Measurements from ENCODE around the gene CD247.

CD247 gene

DNA sequence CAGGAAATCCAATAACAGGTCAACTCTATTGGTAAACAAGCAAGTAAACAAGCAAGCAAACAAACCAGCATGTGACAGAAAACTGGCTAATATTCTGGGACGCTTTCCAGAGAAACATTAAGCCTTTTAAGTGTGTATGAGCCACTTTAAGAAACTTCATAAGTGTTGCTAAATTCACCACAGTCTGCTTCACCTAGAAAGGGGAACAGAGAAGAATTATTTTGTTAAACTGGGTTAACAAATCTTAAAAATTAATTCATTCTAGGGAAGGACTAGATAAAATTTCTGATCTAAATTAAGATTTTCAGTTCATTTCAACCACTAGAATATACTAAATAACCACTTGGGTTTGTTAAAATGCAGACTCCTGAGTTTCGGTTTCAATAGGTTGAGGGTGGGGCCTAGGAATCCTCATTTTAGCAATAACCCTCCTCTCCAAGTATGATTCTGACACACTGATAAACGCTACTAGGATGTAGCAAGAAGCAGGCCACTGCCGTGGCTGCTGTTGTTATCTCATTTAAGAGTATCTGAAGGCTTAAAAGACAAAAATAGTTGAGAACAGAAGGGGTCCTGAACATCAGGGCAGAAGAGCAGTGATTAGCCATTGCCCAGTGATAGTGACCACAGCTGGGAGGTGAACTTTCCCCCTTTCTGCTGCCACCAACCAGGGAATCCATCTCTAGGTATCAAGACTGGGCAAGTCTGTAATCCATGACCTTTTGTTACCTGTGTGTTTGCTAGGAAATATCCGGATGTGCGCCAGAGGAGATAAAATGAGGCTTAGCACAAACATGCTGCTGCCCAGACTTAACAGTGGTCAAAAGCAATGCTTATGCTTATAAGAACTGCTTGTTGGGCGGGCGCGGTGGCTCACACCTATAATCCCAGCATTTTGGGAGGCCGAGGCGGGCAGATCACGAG is 24.0 kb upstream of the CD247 start:
- no peak for DNase-seq (ENCODE audit: low spot score)

- no peak for DNase-seq (ENCODE audit: low spot score)
Measured at GRCh38 chr1:167541610-167542009, 23.3 kb upstream of the CD247 start.

- no peak for DNase-seq (ENCODE audit: low spot score)
Measured at GRCh38 chr1:167541003-167541402, 22.7 kb upstream of the CD247 start.

DNA sequence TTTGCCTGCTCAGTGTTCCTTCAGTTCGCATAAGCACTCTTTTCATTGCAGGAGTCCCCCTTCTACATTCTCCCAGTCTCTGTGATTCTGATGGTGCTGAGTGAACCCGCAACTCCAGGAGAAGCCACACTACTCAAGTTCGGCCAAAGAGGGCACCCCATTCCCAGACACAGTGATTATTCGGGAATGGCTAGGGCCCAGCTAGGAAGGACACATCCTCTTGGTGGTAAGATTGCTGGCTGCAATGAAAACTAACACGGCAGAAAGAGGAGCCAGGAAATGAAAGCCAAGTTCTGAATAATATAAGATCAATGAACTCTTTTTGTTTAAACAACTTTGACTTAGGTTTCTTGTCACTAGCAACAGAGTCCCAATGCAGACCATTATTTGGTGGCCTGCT is 20.3 kb upstream of the CD247 start:
- no peak for DNase-seq (ENCODE audit: low spot score)

DNA sequence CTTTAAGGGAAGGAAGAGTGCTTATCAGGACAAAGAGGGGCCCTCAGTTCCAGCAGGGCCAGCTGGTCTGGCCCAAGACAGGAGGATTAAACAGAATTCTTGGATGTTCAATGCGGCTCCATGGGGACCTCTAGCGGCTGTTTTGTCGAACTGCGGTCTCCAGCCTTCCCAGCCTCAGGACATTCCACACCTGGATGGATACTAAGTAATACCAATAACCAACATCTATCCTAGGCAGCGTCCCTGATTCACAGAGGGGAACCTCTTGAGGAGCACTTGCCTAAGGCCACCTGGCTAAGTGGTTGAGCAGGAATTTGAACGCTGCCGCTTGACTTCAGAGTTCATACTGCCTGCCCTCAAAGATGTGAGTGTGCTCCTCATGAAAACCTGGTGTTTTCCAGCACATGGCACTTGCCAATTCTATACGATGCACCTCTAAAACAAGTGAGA is 15.5 kb upstream of the CD247 start:
- DNase-seq (ENCODE audit: low spot score), result peak; percentile 85

DNA sequence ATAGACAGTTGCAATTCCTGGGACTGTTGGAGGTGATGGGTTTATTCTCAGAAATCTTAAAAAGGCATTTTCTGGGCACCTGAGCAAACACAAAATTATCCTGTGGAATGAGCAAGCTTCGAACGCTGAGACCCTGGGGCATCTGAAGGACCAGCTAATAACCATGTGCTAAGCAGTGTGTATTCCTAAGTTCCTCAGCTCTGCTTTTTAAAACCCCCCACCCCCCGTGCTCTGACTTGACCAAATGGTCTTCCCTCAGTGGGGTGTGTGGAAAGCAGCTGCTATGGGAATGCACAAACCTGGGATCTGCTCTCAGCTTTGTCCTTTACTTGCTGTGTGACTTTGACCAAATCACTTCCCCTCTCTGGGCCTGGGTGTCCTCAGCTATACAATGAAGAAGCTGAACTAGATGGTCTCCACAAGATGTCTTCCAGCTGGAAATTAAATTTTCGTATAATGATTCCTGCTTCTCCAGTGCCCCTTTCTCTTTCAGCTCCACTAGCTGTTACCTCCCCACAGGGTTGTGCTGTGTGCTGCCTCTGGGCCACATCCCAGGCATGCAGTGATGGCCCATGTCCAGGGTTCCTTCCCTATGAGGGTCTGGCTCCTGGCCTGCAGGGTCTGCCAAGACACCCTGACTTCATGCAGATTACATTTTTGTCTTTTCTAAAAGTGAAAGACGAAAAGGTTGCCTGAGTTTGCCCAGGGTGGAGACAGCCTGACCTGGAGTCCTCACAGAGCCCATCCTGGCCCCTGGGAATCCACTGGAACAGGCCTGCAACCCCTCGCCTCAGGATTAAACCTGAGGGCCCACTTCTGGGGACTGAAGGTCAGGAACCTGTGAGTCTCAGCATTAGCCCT is 14.9 kb upstream of the CD247 start:
- DNase-seq (ENCODE audit: low spot score), result no peak

DNA sequence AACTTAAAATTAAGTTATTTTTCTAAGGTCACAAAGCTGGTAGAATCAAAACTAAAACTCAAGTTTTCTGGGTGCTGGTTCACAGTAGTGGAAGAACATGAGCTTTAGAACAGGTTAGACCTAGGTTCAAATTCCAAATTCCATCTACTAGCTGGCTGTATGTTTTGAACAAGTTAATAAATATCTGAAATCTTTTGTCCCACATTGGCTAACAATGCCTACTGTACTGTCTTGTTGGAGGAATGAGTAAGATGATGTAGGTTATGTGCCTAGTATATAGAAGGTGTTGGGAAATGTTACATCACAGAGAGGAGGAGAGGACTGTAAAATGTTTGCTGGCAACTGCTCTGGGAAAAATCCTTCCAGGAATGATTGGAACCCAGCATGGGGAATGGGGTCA is 14.0 kb upstream of the CD247 start:
- no peak for DNase-seq (ENCODE audit: low spot score)

- no peak for DNase-seq (ENCODE audit: low spot score)
Measured at GRCh38 chr1:167529829-167530474, 11.6 kb upstream of the CD247 start.

DNA sequence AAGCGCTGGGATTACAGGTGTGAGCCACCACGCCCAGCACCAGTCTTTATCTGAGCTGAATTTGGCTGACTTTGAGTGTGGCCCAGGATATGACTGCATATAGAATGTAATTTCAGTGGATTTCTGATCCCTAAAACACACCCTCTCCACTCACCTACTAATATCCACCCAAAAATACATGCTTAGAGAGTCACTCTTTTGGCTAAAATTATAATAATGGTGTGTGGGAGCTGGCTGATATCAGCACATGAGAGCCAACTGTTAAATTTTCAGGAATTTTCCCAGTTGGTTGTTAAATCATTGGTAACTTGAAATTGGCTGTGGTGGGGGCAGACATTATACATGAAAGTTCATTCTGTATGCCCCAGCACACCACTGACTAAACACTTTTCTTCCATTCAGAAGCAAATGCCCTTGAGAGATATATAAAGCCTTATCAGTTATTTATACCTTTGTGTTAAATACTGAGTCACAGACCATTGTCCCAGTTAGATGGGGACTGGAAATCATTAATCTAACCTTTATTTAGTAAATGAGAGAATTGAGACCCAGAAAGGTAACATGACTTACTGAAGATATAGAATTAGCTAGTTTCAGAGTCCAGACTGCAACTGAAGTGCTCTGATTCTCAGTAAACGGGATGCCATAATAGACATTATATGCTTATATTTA is 9.9 kb upstream of the CD247 start:
- no peak for DNase-seq (ENCODE audit: low spot score)

- DNase-seq (ENCODE audit: low spot score), result no peak
Measured at GRCh38 chr1:167526667-167527383, 8.5 kb upstream of the CD247 start.

GRCh38 chr1:167524651-167525050 is 6.3 kb upstream of the CD247 start:
- DNase-seq (ENCODE audit: low spot score), result no peak

DNA sequence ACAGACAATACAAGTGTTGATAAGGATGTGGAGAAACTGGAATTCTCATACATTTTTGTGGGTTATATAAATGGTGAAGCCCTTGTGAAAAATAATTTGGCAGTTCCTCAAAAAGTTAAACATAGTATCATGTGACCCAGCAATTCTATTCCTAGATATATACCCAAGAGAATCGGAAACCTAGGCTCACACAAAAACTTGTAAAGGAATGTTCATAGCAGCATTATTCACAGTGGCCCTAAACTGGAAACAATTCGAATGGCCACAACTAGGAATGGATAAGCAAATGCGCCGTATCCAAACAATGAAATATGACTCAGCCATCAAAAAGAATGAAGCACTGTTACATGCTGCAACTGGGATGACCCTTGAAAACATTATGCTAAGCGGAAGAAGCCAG is 3.9 kb upstream of the CD247 start:
- DNase-seq (ENCODE audit: low spot score), result no peak

GRCh38 chr1:167520711-167521206 is 2.4 kb upstream of the CD247 start:
- no peak for DNase-seq (ENCODE audit: low spot score)

DNA sequence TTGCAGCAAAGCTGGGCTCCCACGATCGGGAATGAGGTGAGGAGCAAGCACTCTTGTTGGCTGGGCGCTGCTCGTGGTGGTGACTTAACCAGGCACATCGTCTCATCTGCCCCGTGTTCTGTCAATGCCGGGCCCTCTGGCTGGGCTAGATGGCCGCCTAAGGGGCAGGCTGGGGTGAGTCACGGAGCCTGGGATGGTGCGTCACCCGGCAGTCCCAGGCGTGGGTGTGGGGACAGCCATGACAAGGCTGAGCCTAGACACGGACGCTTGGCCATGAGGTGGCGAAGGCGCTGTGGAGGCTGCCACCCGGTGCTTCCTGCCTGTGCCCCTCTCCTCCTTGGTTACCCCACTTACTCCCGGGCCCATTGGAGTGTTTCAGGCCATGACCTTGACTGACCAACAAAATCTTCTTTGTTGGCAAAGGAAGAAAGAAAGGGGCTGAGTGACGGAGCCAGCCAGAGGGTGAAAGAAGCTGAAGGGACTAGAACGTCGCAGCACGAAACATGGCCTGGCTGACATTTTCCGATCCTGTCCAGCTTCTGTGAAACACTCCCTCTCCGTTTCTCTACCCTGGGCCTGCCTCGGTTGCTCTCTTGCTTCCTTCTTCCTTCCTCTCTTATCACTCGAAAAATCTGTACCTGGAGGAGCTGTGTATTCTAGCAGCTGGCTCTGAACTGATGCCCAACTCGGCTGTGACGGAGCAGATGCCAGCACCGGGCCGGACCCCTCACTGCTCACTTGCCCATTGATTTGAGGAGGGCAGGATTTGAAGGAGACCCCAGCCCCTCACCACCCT is 596 bp downstream of the CD247 start:
- DNase-seq (ENCODE audit: low spot score), result no peak

GRCh38 chr1:167516404-167517388 is 1.6 kb downstream of the CD247 start:
- no peak for DNase-seq (ENCODE audit: low spot score)

DNA sequence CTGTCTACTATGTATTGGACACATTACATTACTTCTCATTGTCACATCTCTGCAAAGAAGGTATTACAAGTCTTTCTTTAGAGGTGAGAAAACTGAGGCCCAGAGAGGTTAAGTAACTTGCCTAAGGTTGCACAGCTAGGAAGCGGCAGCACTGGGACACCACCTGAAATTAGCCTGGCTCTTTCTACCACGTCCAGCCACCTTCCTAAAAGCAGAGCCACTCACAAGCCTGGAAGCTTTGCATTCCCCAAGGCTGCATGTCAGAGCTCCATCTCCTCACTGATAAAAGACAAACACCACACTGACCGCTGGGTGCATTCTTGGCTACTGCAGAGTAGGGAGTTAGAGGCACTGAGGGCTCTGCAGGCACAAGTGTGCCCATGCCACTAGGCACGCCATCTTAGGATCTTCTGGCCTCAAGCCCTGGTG is 2.4 kb downstream of the CD247 start:
- no peak for DNase-seq (ENCODE audit: low spot score)

DNA sequence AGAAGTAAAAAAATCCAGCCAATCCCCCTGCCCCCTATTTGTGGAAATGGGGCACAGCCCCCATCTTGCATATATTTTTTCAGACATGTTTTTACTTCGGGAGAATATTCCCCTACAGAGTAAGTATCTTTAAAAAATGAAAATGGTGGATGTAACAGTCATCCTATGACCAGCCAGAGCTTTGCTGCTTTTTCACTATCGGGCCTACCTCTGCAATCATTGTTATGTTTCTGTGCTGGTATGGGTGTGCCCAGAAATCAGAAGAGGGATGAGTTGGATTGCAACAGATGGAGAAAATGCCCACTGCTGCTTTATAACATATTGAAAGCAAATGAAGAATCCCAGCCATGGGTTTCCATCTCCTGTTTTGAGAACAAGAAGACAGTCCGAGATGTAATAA is 2.9 kb downstream of the CD247 start:
- no peak for DNase-seq (ENCODE audit: low spot score)

- no peak for DNase-seq (ENCODE audit: low spot score)
Measured at GRCh38 chr1:167514288-167514687, 4.0 kb downstream of the CD247 start.

All from AG08395 (cell line).